ENCODE measurements around the gene FIP1L1. TPM values are rescaled to one million over a fixed set of nuclear protein-coding genes. Genes with fewer than 3 reads are reported as not detected.

The FIP1L1 gene
- total and polyA plus RNA-seq, 10 of the 15 experiments (the other 5 are each of a cell fraction or from before 2014, with no cell fraction given): 28.1 to 110 (median 59.4) TPM

GRCh38 chr4:53365486-53366300 lies 11.7 kb upstream of the FIP1L1 start, which contains the start of gene SCFD2 (continued):
- TF ChIP-seq CEBPB (IDR thresholded peaks at IDR 0.05; ENCODE audit: borderline replicate concordance in 1 of 2, low read depth in 2 of 2, low read length in 2 of 2) (no peak), EED (IDR thresholded peaks at IDR 0.05; ENCODE audit: low read depth) (no peak), MTA2 (IDR thresholded peaks at IDR 0.05; ENCODE audit: low read depth) (peak; percentile 13; the same call in 1 of the 2 replicates), HSF1 (IDR thresholded peaks at IDR 0.05; ENCODE audit: low read depth, low read length) (no peak), ZNF592 (IDR thresholded peaks at IDR 0.05) (no peak), MYB (IDR thresholded peaks at IDR 0.05; ENCODE audit: borderline replicate concordance, low read depth, low read length) (no peak), NFYB (IDR thresholded peaks at IDR 0.05; ENCODE audit: insufficient read depth, low read depth, low read length) (peak; percentile 71), RFX5 (IDR thresholded peaks at IDR 0.05; ENCODE audit: low read depth, low read length) (no peak; the same call in 1 of the 2 replicates), BMI1 (IDR thresholded peaks at IDR 0.05; ENCODE audit: borderline replicate concordance) (no peak), SMAD1 (IDR thresholded peaks at IDR 0.05; ENCODE audit: low read depth, partially characterized antibody) (peak; percentile 59), CBX3 (IDR thresholded peaks at IDR 0.05; ENCODE audit: borderline replicate concordance, low read depth) (no peak), SUPT20H (IDR thresholded peaks at IDR 0.05; ENCODE audit: borderline replicate concordance, control insufficient read depth, low read depth, low read length) (no peak), STAT1 (conservative IDR thresholded peaks at IDR 0.05) (no peak), ETV6 (conservative IDR thresholded peaks at IDR 0.05 in 1 of 2, IDR thresholded peaks at IDR 0.05 in 1 of 2; ENCODE audit: borderline replicate concordance in 1 of 2, low read depth in 1 of 2) (no peak), CREM (IDR thresholded peaks at IDR 0.05; ENCODE audit: low read depth) (peak; percentile 99), KAT2A (conservative IDR thresholded peaks at IDR 0.05; ENCODE audit: control insufficient read depth, low read depth, low read length) (no peak), POLR2A (IDR thresholded peaks at IDR 0.05; ENCODE audit: low read depth, low read length) (peak; percentile 80), MTA3 (IDR thresholded peaks at IDR 0.05; ENCODE audit: borderline replicate concordance, low read length) (no peak), IRF3 (IDR thresholded peaks at IDR 0.05) (peak; percentile 36; the same call in 1 of the 2 replicates), RAD21 (IDR thresholded peaks at IDR 0.05; ENCODE audit: insufficient read depth, low read depth, low read length) (no peak), SREBF2 (IDR thresholded peaks at IDR 0.05; ENCODE audit: low read length) (0 out of 2 replicates have a peak, but pooled peaks have one; percentile 27), NRF1 (conservative IDR thresholded peaks at IDR 0.05; ENCODE audit: low read depth, low read length) (no peak), FOXM1 (IDR thresholded peaks at IDR 0.05; ENCODE audit: low read depth, low read length) (no peak)

All from GM12878 (cell line).